ENCODE data around the gene INO80D. TPM values are rescaled to one million over a fixed set of nuclear protein-coding genes. Genes with fewer than 3 reads are reported as not detected.
A peak's percentile ranks its signal among the peaks of the same experiment; 100 is the strongest.

The INO80D gene
- total RNA-seq, 1 experiment from 2014 or later = 46.0 TPM

- Histone ChIP-seq H3K23ac (ENCODE audit: insufficient read length, low read depth, low read length) (no peak overlapping the region), H3K4me2 (ENCODE audit: insufficient read depth, insufficient read length, low read length) (no peak overlapping the region), H2BK5ac (ENCODE audit: insufficient read length, low read length) (no peak overlapping the region), H2BK120ac (ENCODE audit: low read depth, low read length, poor library complexity, severe bottlenecking) (no peak overlapping the region), H3K9me3 (ENCODE audit: control insufficient read depth, low read depth, low read length) (no peaks in the 10 kb centered on the region), H2BK20ac (ENCODE audit: low read depth, low read length, poor library complexity, severe bottlenecking) (no peak overlapping the region), H3K4me1 (ENCODE audit: insufficient read depth, low read length) (no peaks in the 10 kb centered on the region), H4K91ac (ENCODE audit: insufficient read length, low read depth, low read length) (no peak overlapping the region), H3K9ac (ENCODE audit: extremely low read depth, insufficient read length, low read length) (no peak overlapping the region), H4K8ac (replicated peaks; ENCODE audit: insufficient read length, low read depth, low read length) (no peak overlapping the region), H3K56ac (ENCODE audit: insufficient read length, low read depth, low read length) (no peak overlapping the region), H2AK5ac (ENCODE audit: insufficient read length, low read length) (no peak overlapping the region), H3K27me3 (ENCODE audit: insufficient read depth, low read length) (no peaks in the 10 kb centered on the region), H2BK12ac (ENCODE audit: insufficient read length, low read depth, low read length) (no peak overlapping the region), H4K5ac (ENCODE audit: insufficient read length, low read depth, low read length) (no peak overlapping the region), H2AFZ (ENCODE audit: low read length) (no peak overlapping the region), H3K79me2 (ENCODE audit: insufficient read depth, low read length) (no peaks in the 10 kb centered on the region; the same call in 1 of the 2 replicates), H3K79me1 (ENCODE audit: insufficient read depth, low read depth, low read length, poor library complexity, severe bottlenecking) (peaks cover 2% of the 10 kb centered on the region), H3T11ph (ENCODE audit: low read length) (no peak overlapping the region), H3K14ac (ENCODE audit: insufficient read depth, low read length) (no peak overlapping the region), H2BK15ac (ENCODE audit: low read depth, low read length) (no peak overlapping the region), H3K27ac (ENCODE audit: insufficient read length, low read depth, low read length) (no peak overlapping the region), H4K20me1 (ENCODE audit: control insufficient read depth, insufficient read depth, insufficient read length) (no peaks in the 10 kb centered on the region), H3K4ac (ENCODE audit: low read depth, low read length) (no peak overlapping the region), H3K18ac (ENCODE audit: insufficient read length, low read depth, low read length) (no peak overlapping the region), H3K23me2 (ENCODE audit: insufficient read length, low read depth, low read length, poor library complexity, severe bottlenecking) (no peaks in the 10 kb centered on the region)
- no CpG with 5 or more reads among the region's 11 CpGs for WGBS (ENCODE audit: extremely low coverage, insufficient read length, low lambda C conversion rate)
- Mint-ChIP-seq H3K27ac (peak overlapping the region; percentile 36 to 89 (median 82); a peak in 5 of 7 replicates), H3K27me3 (ENCODE audit: low read depth) (no peaks in the 10 kb centered on the region), H3K9me3 (peaks cover 3 to 21% of the 10 kb centered on the region in 2 experiments; a peak in 4 of 5 replicates), H3K36me3 (ENCODE audit: insufficient read depth in 1 of 3, low read depth in 3 of 3) (peaks cover 46 to 67% (median 51%) of the 10 kb centered on the region in 3 experiments), H3K4me1 (peaks cover 39 to 60% of the 10 kb centered on the region in 2 experiments), H3K4me3 (no peak overlapping the region; a peak in 1 of 5 replicates)
- TF ChIP-seq CTCF (conservative IDR thresholded peaks at IDR 0.05) = no peak
- no peak for DNase-seq
Measured at GRCh38 chr2:206031162-206031784, 54.7 kb downstream of the INO80D start.

Measured in H9 (cell line).